GM12874 (cell line): Measurements from ENCODE around the gene FKBP15.

Experiments
- CTCF ChIP-seq: IDR thresholded peaks from 2 replicates; pipeline ENCODE4 v1.5.1; 2011; ENCODE audit warnings: low read depth, mild to moderate bottlenecking, control low read depth, low read length, moderate library complexity; ENCODE audit not compliant: insufficient read depth

The FKBP15 gene

GRCh38 chr9:113186137-113186755, 34.8 kb downstream of the FKBP15 start:
- TF ChIP-seq CTCF: no peak

- no peak for TF ChIP-seq CTCF
Observed at GRCh38 chr9:113185271-113185670, 35.8 kb downstream of the FKBP15 start.

GRCh38 chr9:113184539-113184938, 36.5 kb downstream of the FKBP15 start:
- no peak for TF ChIP-seq CTCF

GRCh38 chr9:113183956-113184488, 37.1 kb downstream of the FKBP15 start:
- no peak for TF ChIP-seq CTCF

GRCh38 chr9:113181165-113181564, 39.9 kb downstream of the FKBP15 start:
- TF ChIP-seq CTCF: no peak

- TF ChIP-seq CTCF: no peak
Observed at GRCh38 chr9:113179839-113180238, 41.2 kb downstream of the FKBP15 start.

GRCh38 chr9:113178087-113178486, 43.0 kb downstream of the FKBP15 start:
- no peak for TF ChIP-seq CTCF
